RWPE1 (cell line): Measurements from ENCODE around the gene SMIM5.

Experiments
- CTCF ChIA-PET: fragments of 350-600 bp; sonication (Branson Sonifier 250); formaldehyde crosslinking; extraction: SDS; loops from one replicate; lab custom pipeline; 2021; lab: Yijun Ruan, JAX
- POLR2A ChIA-PET: fragments of 400-600 bp; formaldehyde crosslinking; extraction: SDS; loops from one replicate; lab custom pipeline; 2020; ENCODE audit warnings: antibody characterized with exemption; ENCODE audit not compliant: low non-redundant PET; lab: Yijun Ruan, JAX
- DNase-seq: peaks from one replicate; pipeline ENCODE4 v3.0.0; 2012; ENCODE audit warnings: low spot score
- H3K27ac ChIP-seq: fragments of 450-650 bp; 2 replicates; pipeline ENCODE4 v1.5.1; 2017
- TF ChIP-seq, protein P1 (sequence below): fragments of 450-650 bp; conservative IDR thresholded peaks from 2 replicates; pipeline ENCODE4 v1.5.1; 2017; ENCODE audit warnings: low read depth, mild to moderate bottlenecking

SMIM5 gene

DNA sequence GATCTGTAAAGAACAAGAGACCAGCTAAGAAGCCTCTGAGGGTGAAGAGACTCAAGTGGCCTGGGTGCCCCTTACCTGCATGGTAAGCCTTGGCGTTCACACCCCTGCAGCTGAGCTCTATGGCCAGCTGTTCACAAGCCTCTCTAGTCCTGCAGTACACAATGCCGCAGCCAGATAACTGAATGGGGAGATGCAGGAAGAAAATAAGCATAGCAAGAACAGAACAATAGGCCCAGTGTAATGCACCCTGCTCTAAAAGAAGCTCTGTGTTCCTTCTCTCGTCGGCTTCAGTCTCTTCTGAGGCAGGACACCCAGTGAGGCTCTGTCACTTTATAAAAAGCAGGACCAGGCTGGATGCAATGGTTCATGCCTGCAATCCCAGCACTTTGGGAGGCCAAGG lies 28.3 kb downstream of the SMIM5 start:
- H3K27ac ChIP-seq = no peak overlapping the region
- ChIA-PET CTCF (interaction anchor here (1.1 to 1.2 kb wide), 2 partner anchors 28 kb away, joined by 6 to 12 read pairs; partner anchors contain the start of gene SMIM5), POLR2A (no interaction called here)
- no peak for DNase-seq
- TF ChIP-seq, protein P1, sequence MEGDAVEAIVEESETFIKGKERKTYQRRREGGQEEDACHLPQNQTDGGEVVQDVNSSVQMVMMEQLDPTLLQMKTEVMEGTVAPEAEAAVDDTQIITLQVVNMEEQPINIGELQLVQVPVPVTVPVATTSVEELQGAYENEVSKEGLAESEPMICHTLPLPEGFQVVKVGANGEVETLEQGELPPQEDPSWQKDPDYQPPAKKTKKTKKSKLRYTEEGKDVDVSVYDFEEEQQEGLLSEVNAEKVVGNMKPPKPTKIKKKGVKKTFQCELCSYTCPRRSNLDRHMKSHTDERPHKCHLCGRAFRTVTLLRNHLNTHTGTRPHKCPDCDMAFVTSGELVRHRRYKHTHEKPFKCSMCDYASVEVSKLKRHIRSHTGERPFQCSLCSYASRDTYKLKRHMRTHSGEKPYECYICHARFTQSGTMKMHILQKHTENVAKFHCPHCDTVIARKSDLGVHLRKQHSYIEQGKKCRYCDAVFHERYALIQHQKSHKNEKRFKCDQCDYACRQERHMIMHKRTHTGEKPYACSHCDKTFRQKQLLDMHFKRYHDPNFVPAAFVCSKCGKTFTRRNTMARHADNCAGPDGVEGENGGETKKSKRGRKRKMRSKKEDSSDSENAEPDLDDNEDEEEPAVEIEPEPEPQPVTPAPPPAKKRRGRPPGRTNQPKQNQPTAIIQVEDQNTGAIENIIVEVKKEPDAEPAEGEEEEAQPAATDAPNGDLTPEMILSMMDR = no peak

DNA sequence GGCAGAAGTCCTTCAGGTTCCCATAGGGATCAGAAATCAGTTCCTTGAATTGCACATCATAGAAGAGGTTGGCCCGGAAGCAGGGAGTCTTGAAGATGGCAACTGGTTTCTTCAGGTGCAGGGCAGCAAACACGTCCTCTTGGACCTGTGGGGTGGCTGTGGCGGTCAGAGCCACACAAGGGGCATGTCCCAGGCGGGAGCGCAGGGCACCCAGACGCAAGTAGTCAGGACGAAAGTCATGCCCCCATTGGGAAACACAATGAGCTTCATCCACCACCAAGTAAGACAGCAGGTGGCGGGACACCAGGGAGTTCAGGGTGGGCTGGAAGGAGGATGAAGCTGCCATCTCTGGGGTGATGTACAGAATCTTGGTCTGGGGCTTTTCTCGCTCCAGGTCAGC lies 29.3 kb downstream of the SMIM5 start:
- TF ChIP-seq, protein P1 = no peak
- no peak for DNase-seq
- no peak overlapping the region for H3K27ac ChIP-seq
- POLR2A ChIA-PET = interaction anchor here (0.5 kb wide), 1 partner anchor 253 kb away, joined by 9 read pairs; no protein-coding TSS in a partner anchor
- CTCF ChIA-PET = interaction anchor here (0.6 to 0.9 kb wide), 2 partner anchors 28 to 193 kb away, joined by 3 to 4 read pairs; partner anchors contain the start of gene WBP2

DNA sequence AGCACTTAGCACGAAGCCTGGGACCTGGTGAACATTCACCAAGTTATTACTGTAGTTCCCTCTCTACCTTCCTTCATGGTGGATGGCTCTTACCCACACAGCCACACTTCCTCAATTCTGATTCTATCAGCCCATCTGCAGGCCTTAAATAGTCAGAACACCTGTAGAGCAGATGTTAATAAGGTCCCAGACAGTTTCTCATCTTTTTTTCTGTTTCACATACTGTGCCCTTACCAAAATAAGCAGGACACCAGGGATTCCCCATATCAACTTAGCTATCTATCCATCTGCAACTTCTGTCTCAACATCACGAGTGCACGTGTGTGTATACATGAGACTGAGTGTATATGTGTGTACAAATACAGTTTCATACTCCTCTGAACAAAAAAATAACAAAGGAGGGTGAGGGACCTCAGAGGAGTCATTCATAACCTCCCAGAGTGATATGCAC lies 30.9 kb downstream of the SMIM5 start:
- CTCF ChIA-PET = no interaction called here
- POLR2A ChIA-PET = no interaction called here
- no peak overlapping the region for H3K27ac ChIP-seq
- no peak for DNase-seq
- TF ChIP-seq, protein P1 = no peak

DNA sequence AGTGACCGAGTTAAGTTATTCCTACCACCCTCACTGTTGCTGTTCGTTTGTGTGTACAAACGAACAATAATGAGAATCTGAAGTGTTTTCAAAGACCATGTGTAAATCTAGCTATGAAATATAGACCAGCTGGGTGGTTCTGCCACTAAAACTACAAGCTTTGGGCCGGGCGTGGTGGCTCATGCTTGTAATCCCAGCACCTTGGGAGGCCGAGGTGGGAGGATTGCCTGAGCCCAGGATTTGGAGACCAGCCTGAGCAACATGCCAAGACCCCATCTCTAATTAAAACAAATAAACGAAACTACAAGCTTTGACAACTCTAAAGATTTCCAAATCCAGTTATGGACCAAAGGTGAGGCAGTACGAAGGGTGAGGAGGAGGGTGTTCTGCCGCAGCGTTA lies 32.7 kb downstream of the SMIM5 start:
- CTCF ChIA-PET = interaction anchor here (0.8 kb wide), 1 partner anchor 21 kb away, joined by 10 read pairs; no protein-coding TSS in a partner anchor
- H3K27ac ChIP-seq = no peak overlapping the region
- TF ChIP-seq, protein P1 = no peak
- no peak for DNase-seq
- POLR2A ChIA-PET = interaction anchor here (0.6 kb wide), 1 partner anchor 9 kb away, joined by 3 read pairs; no protein-coding TSS in a partner anchor

DNA sequence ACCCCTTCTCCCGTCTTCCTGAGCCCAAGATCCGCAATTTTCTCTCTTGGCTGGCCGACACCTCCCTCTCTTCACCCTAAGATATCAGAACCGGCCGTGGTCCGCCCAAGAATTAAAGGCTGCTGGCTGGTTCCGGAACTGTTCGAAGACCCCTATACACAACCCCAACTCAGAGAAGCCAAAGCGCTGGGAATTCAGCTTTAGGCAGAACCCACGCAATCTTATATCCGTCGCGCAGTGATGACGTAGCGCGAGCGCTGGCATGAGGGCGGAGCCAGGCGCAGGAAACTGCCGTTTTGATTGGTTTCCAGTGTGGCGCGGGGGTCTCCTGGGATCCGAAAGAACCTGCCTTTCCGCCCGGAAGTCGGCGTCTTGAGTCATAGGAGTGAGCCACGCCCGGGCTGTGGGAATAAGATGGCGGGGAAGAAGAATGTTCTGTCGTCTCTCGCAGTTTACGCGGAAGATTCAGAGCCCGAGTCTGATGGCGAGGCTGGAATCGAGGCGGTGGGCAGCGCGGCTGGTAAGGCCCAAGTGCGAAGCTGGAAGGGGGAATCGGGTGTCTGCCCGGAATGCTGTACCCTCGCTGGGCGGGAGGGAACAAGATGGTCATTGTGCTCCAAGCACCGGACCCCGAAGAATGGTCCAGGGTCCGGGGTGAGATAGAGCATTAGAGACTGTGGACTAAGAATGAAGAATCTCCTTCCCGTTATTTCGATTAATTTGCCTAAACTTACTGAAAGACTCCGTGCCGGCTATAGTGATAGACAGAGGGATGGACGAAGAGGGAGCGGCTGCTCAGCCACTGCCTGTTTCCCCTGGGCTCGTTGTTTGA lies 33.9 kb downstream of the SMIM5 start, which contains the start of the genes RECQL5 and SAP30BP:
RECQL5 (minus strand) TSS at position 196 of the 832 bp plus-strand sequence. CDS start 597 bp downstream, outside the sequence.
SAP30BP (plus strand) TSS at position 380 of the 832 bp plus-strand sequence; CDS start at position 415, 35 bp downstream.
- ChIA-PET CTCF (interaction anchor here (0.7 to 1.2 kb wide), 4 partner anchors 13 to 42 kb away, joined by 3 to 10 read pairs (median 8); partner anchors contain the start of gene SMIM5), POLR2A (interaction anchor here (0.6 kb wide), 1 partner anchor 9 kb away, joined by 7 read pairs; no protein-coding TSS in a partner anchor)
- peak within 1 kb of the TSS; percentile 75 for H3K27ac ChIP-seq
- DNase-seq = peak; percentile 96
- TF ChIP-seq, protein P1 = no peak

DNA sequence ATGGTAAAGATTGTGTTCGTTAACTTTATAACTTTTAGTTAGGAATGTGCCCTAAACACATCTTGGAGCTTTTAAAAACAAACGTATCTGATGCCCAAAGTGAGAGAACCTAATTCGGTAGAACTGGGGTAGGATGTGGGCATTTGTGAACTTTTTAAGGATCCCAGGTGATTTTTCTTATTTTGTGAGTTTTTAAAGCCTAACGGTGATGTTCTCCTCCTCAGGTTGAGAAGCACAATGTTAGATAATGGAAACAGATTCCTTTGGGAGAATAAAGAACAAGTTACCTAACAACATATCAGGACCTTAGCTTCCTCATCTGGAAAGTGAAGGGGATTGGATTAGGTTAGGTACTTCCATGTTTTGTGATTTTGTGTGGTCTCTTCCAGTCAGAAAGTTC lies 34.6 kb downstream of the SMIM5 start:
- ChIA-PET POLR2A (no interaction called here), CTCF (interaction anchor here (1.2 to 1.5 kb wide), 2 partner anchors 14 to 80 kb away, joined by 3 to 9 read pairs; no protein-coding TSS in a partner anchor)
- DNase-seq = no peak
- TF ChIP-seq, protein P1 = no peak
- peak overlapping the region; percentile 75; the same call in 1 of the 2 replicates for H3K27ac ChIP-seq
